NB4 (cell line): ENCODE results near the gene SYT10.

Experiments
- DNase-seq: peaks from one replicate; pipeline ENCODE4 v3.0.0; 2010; ENCODE audit warnings: low read depth
- H3K4me3 ChIP-seq: one replicate; pipeline ENCODE4 v1.5.1; 2011; ENCODE audit warnings: mild to moderate bottlenecking, low read depth, low read length, moderate library complexity
- MYC ChIP-seq: IDR thresholded peaks from 2 replicates; pipeline ENCODE4 v1.6.1; 2011; ENCODE audit warnings: low read depth, low read length
- POLR2A ChIP-seq: IDR thresholded peaks from 2 replicates; pipeline ENCODE4 v1.6.1; 2011; ENCODE audit warnings: mild to moderate bottlenecking; ENCODE audit not compliant: insufficient read length; ENCODE audit errors: extremely low read depth
- TF ChIP-seq, protein P1 (sequence below): IDR thresholded peaks from 2 replicates; pipeline ENCODE4 v1.6.1; 2011; ENCODE audit warnings: low read depth, low read length
- TF ChIP-seq, protein P2 (sequence below): IDR thresholded peaks from one replicate; pipeline ENCODE4 v1.5.1; 2012; ENCODE audit warnings: low read depth, low read length

Gene SYT10

DNA sequence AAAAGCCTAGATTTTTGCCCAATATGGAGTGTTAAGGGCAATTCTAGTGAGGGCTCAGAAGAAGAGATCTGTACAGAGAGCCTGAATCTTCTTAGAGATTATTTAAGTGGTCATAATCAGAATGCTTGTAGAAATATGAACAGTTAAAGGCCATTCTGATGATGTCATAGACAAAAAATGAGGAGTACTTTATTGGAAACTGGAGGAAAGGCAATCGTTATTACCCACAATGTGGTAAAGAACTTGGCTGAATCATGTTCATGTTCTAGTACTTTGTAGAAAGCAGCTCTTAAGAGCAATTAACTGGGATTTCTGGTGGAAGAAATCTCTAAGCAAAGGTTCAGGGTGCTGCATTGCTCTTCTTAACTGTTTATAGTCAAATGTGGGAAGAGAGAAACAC lies 36.4 kb upstream of the SYT10 start:
- DNase-seq, result no peak

DNA sequence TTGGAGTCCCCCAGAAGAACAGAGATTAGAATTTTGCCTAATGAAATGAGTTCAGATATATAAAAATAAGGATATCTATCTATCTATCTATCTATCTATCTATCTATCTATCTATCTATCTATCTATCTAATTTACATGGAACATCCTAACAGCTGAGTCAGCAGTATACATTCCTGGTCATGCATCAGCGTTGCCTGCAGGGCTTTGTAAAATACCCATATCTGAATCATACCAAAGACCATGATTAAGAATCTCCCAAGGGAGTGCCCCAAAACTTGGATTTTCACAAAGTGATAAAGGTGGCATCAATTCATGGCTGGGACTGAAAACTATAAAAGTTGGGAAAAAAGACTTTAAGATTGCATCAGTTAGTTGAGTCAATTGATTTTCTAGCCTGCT lies 32.7 kb upstream of the SYT10 start:
- no peak overlapping the region for H3K4me3 ChIP-seq
- DNase-seq, result no peak
- TF ChIP-seq, protein P1, sequence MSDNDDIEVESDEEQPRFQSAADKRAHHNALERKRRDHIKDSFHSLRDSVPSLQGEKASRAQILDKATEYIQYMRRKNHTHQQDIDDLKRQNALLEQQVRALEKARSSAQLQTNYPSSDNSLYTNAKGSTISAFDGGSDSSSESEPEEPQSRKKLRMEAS, result no peak
- TF ChIP-seq POLR2A (no peak), MYC (no peak)
- TF ChIP-seq, protein P2, sequence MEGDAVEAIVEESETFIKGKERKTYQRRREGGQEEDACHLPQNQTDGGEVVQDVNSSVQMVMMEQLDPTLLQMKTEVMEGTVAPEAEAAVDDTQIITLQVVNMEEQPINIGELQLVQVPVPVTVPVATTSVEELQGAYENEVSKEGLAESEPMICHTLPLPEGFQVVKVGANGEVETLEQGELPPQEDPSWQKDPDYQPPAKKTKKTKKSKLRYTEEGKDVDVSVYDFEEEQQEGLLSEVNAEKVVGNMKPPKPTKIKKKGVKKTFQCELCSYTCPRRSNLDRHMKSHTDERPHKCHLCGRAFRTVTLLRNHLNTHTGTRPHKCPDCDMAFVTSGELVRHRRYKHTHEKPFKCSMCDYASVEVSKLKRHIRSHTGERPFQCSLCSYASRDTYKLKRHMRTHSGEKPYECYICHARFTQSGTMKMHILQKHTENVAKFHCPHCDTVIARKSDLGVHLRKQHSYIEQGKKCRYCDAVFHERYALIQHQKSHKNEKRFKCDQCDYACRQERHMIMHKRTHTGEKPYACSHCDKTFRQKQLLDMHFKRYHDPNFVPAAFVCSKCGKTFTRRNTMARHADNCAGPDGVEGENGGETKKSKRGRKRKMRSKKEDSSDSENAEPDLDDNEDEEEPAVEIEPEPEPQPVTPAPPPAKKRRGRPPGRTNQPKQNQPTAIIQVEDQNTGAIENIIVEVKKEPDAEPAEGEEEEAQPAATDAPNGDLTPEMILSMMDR, result no peak

More for the DNA sequence above, 36.4 kb upstream of the SYT10 start:
- H3K4me3 ChIP-seq, result no peak overlapping the region
- TF ChIP-seq, protein P2, result no peak
- TF ChIP-seq, protein P1, result no peak
- TF ChIP-seq MYC (no peak), POLR2A (no peak)

DNA sequence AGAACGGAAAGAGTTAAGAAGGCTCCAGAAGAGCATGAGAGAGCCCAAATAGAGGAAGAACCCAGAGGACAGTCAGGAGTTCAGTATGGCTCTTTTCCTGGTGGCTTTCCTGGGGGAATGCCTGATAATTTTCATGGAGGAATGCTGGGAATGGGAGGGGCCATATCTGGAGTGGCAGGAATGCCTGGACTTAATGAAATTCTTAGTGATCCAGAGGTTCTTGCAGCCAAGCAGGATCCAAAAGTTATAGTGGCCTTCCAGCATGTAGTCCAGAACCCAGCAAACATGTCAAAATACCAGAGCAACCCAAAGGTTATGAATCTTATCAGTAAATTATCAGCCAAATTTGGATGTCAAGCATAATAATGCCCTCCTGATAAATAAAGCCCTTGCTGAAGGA lies 15.5 kb upstream of the SYT10 start:
- no peak overlapping the region for H3K4me3 ChIP-seq
- no peak for DNase-seq
- TF ChIP-seq MYC (no peak), POLR2A (no peak)
- TF ChIP-seq, protein P1, result no peak
- TF ChIP-seq, protein P2, result no peak

DNA sequence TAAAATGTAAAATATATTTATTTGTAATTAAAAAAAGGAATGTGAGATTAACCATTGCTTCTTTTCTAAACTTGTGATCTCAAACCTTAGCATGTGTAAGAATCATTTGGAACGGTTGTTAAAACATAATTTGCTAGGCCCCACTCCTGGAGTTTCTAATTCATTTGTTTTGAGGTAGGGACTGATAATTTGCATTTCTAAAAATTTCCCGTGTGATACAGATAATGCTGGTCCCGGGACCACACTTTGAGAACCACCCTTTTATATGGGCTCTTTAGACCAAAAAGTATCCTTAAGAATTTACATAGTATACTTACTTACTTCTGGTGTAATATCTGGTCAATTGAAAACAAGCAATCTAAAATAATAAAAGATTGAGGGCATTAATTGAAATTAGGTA lies 10.9 kb upstream of the SYT10 start:
- H3K4me3 ChIP-seq, result no peak overlapping the region
- no peak for DNase-seq
- TF ChIP-seq, protein P2, result no peak
- TF ChIP-seq POLR2A (no peak), MYC (no peak)
- TF ChIP-seq, protein P1, result no peak

DNA sequence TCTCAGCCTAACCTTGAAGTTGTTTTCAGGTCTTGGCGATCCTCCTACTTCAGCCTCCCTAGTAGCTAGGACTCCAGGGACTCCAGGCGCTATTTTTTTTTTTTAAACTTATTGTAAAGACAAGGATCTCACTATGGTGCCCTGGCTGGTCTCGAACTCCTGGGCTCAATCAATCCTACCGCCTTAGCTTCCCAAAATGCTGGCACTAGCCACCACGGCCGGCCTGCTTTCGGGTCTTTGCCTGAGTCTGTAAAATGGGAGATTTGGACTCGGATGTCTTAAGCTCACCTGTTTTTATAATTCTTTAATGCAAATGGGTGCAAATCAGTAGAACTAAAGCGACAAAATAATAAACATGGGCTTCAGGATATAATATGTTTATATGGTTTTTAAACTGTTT lies 858 bp upstream of the SYT10 start:
- no peak for TF ChIP-seq POLR2A
- TF ChIP-seq, protein P1, result no peak
- TF ChIP-seq, protein P2, result no peak
- TF ChIP-seq MYC, result no peak
- no peak for DNase-seq
- H3K4me3 ChIP-seq, result no peak overlapping the region
